Suprapubic skin (tissue), 4 donors: Measurements from ENCODE around the gene AACS. TPM values are rescaled to one million over a fixed set of nuclear protein-coding genes. Genes with fewer than 3 reads are reported as not detected.

ENCODE experiments used
- DNase-seq, 2 donors: peaks; one replicate each; pipeline ENCODE4 v3.0.0-alpha.2; 2019; ENCODE audit warnings: low spot score in 2 of 2
- H3K27ac ChIP-seq: fragments of 200-600 bp; sonication (generic); one replicate; pipeline ENCODE4 v1.5.1; 2019
- H3K27me3 ChIP-seq: fragments of 200-600 bp; sonication (generic); one replicate; pipeline ENCODE4 v1.5.1; 2019
- H3K36me3 ChIP-seq: fragments of 200-600 bp; sonication (generic); one replicate; pipeline ENCODE4 v1.5.1; 2019
- H3K4me1 ChIP-seq: fragments of 200-600 bp; sonication (generic); one replicate; pipeline ENCODE4 v1.5.1; 2019
- H3K4me3 ChIP-seq: fragments of 200-600 bp; sonication (generic); one replicate; pipeline ENCODE4 v1.5.1; 2019; ENCODE audit warnings: mild to moderate bottlenecking
- H3K9me3 ChIP-seq: fragments of 200-600 bp; sonication (generic); one replicate; pipeline ENCODE4 v1.5.1; 2019
- CTCF ChIP-seq, 2 donors: fragments of 200-600 bp in 1 of 2; fragments of 450-650 bp in 1 of 2; sonication (generic) in 1 of 2; IDR thresholded peaks; one replicate each; pipeline ENCODE4 v1.5.1; 2016 to 2019; ENCODE audit warnings: antibody characterized with exemption in 2 of 2, mild to moderate bottlenecking in 1 of 2, moderate library complexity in 1 of 2
- EP300 ChIP-seq: sonication (generic); formaldehyde crosslinking; IDR thresholded peaks from one replicate; pipeline ENCODE4 v1.6.1; 2017; ENCODE audit warnings: antibody characterized with exemption
- POLR2A ChIP-seq, 2 donors: fragments of 450-650 bp; IDR thresholded peaks; one replicate each; pipeline ENCODE4 v1.6.1; 2017; ENCODE audit warnings: antibody characterized with exemption in 2 of 2, mild to moderate bottlenecking in 2 of 2, moderate library complexity in 2 of 2
- POLR2AphosphoS5 ChIP-seq, 3 donors: sonication (generic); formaldehyde crosslinking; IDR thresholded peaks; one replicate each; pipeline ENCODE4 v1.6.1; 2017; ENCODE audit warnings: antibody characterized with exemption in 3 of 3
- WGBS: methylation state at CpG from one replicate; pipeline ENCODE4 v1.1.5; 2018; 5-methylcytosine and 5-hydroxymethylcytosine counted together
- total RNA-seq, 4 donors: library from RNA; depleted of rRNA; stranded (reverse); fragments of >200 nt; gene quantifications; one replicate each; pipeline ENCODE4 v1.1.0, GENCODE V29; 2016

AACS gene
- total RNA-seq, 4 donors from 2014 or later = 69.0 to 103 (median 77.0) TPM

- WGBS = 79% methylated on average over 5 of the region's 5 CpGs
- Histone ChIP-seq H3K27ac (no peak overlapping the region), H3K36me3 (peaks cover 7% of the 10 kb centered on the region), H3K4me3 (no peak overlapping the region), H3K9me3 (no peaks in the 10 kb centered on the region), H3K27me3 (no peaks in the 10 kb centered on the region), H3K4me1 (no peaks in the 10 kb centered on the region)
- TF ChIP-seq POLR2A (IDR thresholded peaks at IDR 0.05) = no peak
- TF ChIP-seq CTCF (IDR thresholded peaks at IDR 0.05) = no peak
- TF ChIP-seq EP300 = no peak
- no peak for TF ChIP-seq POLR2AphosphoS5 (IDR thresholded peaks at IDR 0.05)
- no peak for DNase-seq
Observed at GRCh38 chr12:125021771-125022170, 43.5 kb upstream of the AACS start.

DNA sequence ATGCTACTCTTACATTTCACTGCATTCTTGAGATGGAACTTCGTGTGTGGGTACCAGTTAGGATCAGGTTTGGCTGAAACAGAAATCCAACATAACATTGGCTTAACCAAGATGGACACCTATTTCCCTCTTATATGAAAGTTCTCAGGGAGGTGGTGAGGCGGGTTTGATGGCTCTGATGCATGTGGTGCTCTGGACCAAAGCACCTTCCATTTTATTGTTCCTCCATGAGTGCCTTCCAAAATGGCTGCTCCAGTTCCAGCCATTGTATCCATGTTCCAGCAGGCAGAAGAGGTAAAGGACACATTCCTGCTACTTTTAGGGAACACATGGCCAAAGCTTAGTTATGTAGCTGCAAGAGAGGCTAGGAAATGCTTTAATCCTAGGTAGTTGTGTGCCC is 42.2 kb upstream of the AACS start:
- Histone ChIP-seq H3K9me3 (no peaks in the 10 kb centered on the region), H3K27ac (no peak overlapping the region), H3K36me3 (peaks cover 4% of the 10 kb centered on the region), H3K27me3 (no peaks in the 10 kb centered on the region), H3K4me3 (no peak overlapping the region), H3K4me1 (no peaks in the 10 kb centered on the region)
- WGBS = 98% methylated on average over 2 of the region's 2 CpGs
- TF ChIP-seq EP300 (no peak), CTCF (IDR thresholded peaks at IDR 0.05) (no peak), POLR2AphosphoS5 (IDR thresholded peaks at IDR 0.05) (no peak), POLR2A (IDR thresholded peaks at IDR 0.05) (no peak)
- no peak for DNase-seq

DNA sequence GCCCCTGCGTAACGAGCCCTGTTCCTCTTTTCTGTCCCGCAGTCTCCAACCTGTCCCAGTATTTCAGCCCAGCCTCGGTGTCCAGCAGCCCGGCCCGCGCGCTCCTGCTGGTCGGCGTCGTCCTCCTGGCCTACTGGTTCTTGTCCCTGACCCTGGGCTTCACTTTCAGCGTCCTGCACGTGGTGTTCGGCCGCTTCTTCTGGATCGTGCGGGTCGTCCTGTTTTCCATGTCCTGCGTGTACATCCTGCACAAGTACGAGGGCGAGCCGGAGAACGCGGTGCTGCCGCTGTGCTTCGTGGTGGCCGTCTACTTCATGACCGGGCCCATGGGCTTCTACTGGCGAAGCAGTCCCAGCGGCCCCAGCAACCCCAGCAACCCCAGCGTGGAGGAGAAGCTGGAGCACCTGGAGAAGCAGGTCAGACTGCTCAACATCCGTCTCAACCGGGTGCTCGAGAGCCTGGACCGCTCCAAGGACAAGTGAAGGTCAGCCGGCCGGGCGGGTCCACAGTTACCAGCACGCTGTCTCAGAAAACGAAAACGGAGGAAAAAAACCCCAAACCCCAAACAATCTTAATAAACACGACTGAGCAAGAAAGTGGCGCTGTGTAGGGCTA is 40.2 kb upstream of the AACS start:
- TF ChIP-seq POLR2AphosphoS5 (IDR thresholded peaks at IDR 0.05) = no peak
- no peak for TF ChIP-seq POLR2A (IDR thresholded peaks at IDR 0.05)
- no peak for TF ChIP-seq CTCF (IDR thresholded peaks at IDR 0.05)
- H3K9me3 ChIP-seq = no peaks in the 10 kb centered on the region
- H3K27ac ChIP-seq = no peak overlapping the region
- no peaks in the 10 kb centered on the region for H3K4me1 ChIP-seq
- DNase-seq = no peak
- WGBS = 95% methylated on average over 43 of the region's 43 CpGs
- no peaks in the 10 kb centered on the region for H3K27me3 ChIP-seq
- H3K36me3 ChIP-seq = peaks cover 4% of the 10 kb centered on the region
- no peak overlapping the region for H3K4me3 ChIP-seq

GRCh38 chr12:125025606-125026235 is 39.5 kb upstream of the AACS start:
- DNase-seq = no peak
- Histone ChIP-seq H3K27me3 (no peaks in the 10 kb centered on the region), H3K4me3 (no peak overlapping the region), H3K4me1 (no peaks in the 10 kb centered on the region), H3K9me3 (no peaks in the 10 kb centered on the region), H3K36me3 (peaks cover 4% of the 10 kb centered on the region), H3K27ac (no peak overlapping the region)
- TF ChIP-seq POLR2AphosphoS5 (IDR thresholded peaks at IDR 0.05) (no peak), EP300 (no peak), CTCF (IDR thresholded peaks at IDR 0.05) (no peak), POLR2A (IDR thresholded peaks at IDR 0.05) (no peak)
- WGBS = 84% methylated on average over 9 of the region's 9 CpGs

DNA sequence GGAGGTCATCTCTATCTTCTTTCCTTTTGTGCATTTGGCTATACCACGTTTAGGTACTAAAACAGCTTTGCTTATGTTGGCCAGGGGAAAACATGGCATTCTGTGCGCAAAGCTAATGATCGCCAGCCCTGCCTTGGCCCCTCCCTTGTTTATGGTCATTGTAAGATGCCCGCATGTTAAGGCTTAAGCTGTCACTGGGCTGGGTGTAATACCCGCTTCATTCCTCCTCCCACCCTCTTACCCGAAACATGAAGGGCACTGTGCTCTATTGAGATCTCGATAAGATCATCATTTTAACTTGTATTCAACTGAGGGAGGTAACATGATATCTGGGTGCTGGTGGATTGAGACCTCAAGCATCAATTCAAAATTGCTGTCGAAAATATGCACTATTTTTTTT is 37.1 kb upstream of the AACS start:
- 94% methylated on average over 8 of the region's 8 CpGs for WGBS

More for the DNA sequence above, 37.1 kb upstream of the AACS start:
- no peaks in the 10 kb centered on the region for H3K4me1 ChIP-seq
- no peak for DNase-seq
- H3K27ac ChIP-seq = no peak overlapping the region
- TF ChIP-seq EP300 (no peak), POLR2A (IDR thresholded peaks at IDR 0.05) (no peak), POLR2AphosphoS5 (IDR thresholded peaks at IDR 0.05) (no peak), CTCF (IDR thresholded peaks at IDR 0.05) (no peak)
- no peaks in the 10 kb centered on the region for H3K9me3 ChIP-seq
- no peaks in the 10 kb centered on the region for H3K27me3 ChIP-seq
- no peak overlapping the region for H3K4me3 ChIP-seq
- H3K36me3 ChIP-seq = peaks cover 4% of the 10 kb centered on the region
